GM18951 (cell line): Measurements from ENCODE around the gene SLC66A2.

Experiments used
- POLR2A ChIP-seq: IDR thresholded peaks from 4 replicates; pipeline ENCODE4 v1.6.1; 2011; ENCODE audit warnings: mild to moderate bottlenecking; ENCODE audit not compliant: insufficient read length, insufficient read depth; ENCODE audit errors: extremely low read depth
- in situ Hi-C: fragments of 300-500 bp; cut with MboI; formaldehyde crosslinking; loops from one replicate; pipeline ENCODE4 v1.12.0; 2022; ENCODE audit warnings: low sequenced_read_pairs, mixed read lengths, inconsistent platforms; ENCODE audit not compliant: unreplicated experiment

Gene SLC66A2

GRCh38 chr18:79933765-79934164 is 17.7 kb downstream of the SLC66A2 start:
- in situ Hi-C loops, result no loop called here
- TF ChIP-seq POLR2A, result no peak

- no peak for TF ChIP-seq POLR2A
- in situ Hi-C loops, result no loop called here
These were observed 18.5 kb downstream of the SLC66A2 start for GRCh38 chr18:79932907-79933306.

GRCh38 chr18:79931475-79931874 is 20.0 kb downstream of the SLC66A2 start:
- TF ChIP-seq POLR2A, result no peak

GRCh38 chr18:79930020-79930642 is 21.3 kb downstream of the SLC66A2 start:
- in situ Hi-C loops, result no loop called here
- no peak for TF ChIP-seq POLR2A

More at GRCh38 chr18:79931475-79931874, 20.0 kb downstream of the SLC66A2 start:
- in situ Hi-C loops, result no loop called here

- in situ Hi-C loops, result no loop called here
- TF ChIP-seq POLR2A, result no peak
These were observed 22.9 kb downstream of the SLC66A2 start for GRCh38 chr18:79928563-79928960.

- no peak for TF ChIP-seq POLR2A
- in situ Hi-C loops, result no loop called here
These were observed 23.6 kb downstream of the SLC66A2 start for GRCh38 chr18:79927607-79928562.

- in situ Hi-C loops, result no loop called here
- TF ChIP-seq POLR2A, result no peak
These were observed 24.5 kb downstream of the SLC66A2 start for GRCh38 chr18:79926715-79927606.

GRCh38 chr18:79926306-79926705 is 25.1 kb downstream of the SLC66A2 start:
- TF ChIP-seq POLR2A, result no peak
- in situ Hi-C loops, result no loop called here

GRCh38 chr18:79924814-79925731 is 26.4 kb downstream of the SLC66A2 start:
- in situ Hi-C loops, result no loop called here
- TF ChIP-seq POLR2A, result no peak

GRCh38 chr18:79923896-79924585 is 27.4 kb downstream of the SLC66A2 start:
- in situ Hi-C loops, result no loop called here
- no peak for TF ChIP-seq POLR2A

- in situ Hi-C loops, result no loop called here
- TF ChIP-seq POLR2A, result no peak
These were observed 28.5 kb downstream of the SLC66A2 start for GRCh38 chr18:79922971-79923411.

GRCh38 chr18:79921984-79922965 is 29.2 kb downstream of the SLC66A2 start:
- TF ChIP-seq POLR2A, result no peak
- in situ Hi-C loops, result no loop called here
